Measurements from ENCODE around the gene NRXN2. TPM values are rescaled to one million over a fixed set of nuclear protein-coding genes. Genes with fewer than 3 reads are reported as not detected.
A peak's percentile ranks its signal among the peaks of the same experiment; 100 is the strongest.

Gene NRXN2
- total and polyA plus RNA-seq, 2 of the 13 experiments (the other 11 are each of a cell fraction or from before 2014, with no cell fraction given), result not detected

GRCh38 chr11:64765851-64766665, 43.1 kb upstream of the NRXN2 start (continued):
- TF ChIP-seq ZNF276 (CRISPR knock-in tag; IDR thresholded peaks at IDR 0.05; ENCODE audit: low read depth) (no peak), POLR2A (IDR thresholded peaks at IDR 0.05; ENCODE audit: insufficient read depth in 1 of 2, low read depth in 2 of 2, low read length in 2 of 2) (peak; percentile 41 to 42; a peak in 2 of 4 replicates), RBFOX2 (IDR thresholded peaks at IDR 0.05; ENCODE audit: low read depth, low read length) (peak; percentile 75), AGO2 (optimal IDR thresholded peaks at IDR 0.05; ENCODE audit: low read depth, low read length) (peak; percentile 76), NR2F1 (CRISPR knock-in tag; IDR thresholded peaks at IDR 0.05) (no peak)
- TF ChIP-seq, protein P1, sequence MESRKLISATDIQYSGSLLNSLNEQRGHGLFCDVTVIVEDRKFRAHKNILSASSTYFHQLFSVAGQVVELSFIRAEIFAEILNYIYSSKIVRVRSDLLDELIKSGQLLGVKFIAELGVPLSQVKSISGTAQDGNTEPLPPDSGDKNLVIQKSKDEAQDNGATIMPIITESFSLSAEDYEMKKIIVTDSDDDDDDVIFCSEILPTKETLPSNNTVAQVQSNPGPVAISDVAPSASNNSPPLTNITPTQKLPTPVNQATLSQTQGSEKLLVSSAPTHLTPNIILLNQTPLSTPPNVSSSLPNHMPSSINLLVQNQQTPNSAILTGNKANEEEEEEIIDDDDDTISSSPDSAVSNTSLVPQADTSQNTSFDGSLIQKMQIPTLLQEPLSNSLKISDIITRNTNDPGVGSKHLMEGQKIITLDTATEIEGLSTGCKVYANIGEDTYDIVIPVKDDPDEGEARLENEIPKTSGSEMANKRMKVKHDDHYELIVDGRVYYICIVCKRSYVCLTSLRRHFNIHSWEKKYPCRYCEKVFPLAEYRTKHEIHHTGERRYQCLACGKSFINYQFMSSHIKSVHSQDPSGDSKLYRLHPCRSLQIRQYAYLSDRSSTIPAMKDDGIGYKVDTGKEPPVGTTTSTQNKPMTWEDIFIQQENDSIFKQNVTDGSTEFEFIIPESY (CRISPR knock-in tag; IDR thresholded peaks at IDR 0.05), result peak; percentile 81

GRCh38 chr11:64765291-64765850, 42.4 kb upstream of the NRXN2 start:
- H3K36me3 ChIP-seq (replicated peaks in 1 of 2; ENCODE audit: control insufficient read depth in 1 of 2, insufficient read depth in 2 of 2, low read length in 2 of 2), result peaks cover 47 to 69% of the 10 kb centered on the region in 2 experiments
- no peaks in the 10 kb centered on the region for H3K9me3 ChIP-seq (ENCODE audit: low read length)
- FAIRE-seq (no peak), ATAC-seq (no peak), DNase-seq (ENCODE audit: low spot score) (no peak)
- no peak overlapping the region for H3K27ac ChIP-seq (ENCODE audit: extremely low read length, insufficient read depth, low read length)
- POLR2A ChIA-PET, result interaction anchor here (0.7 to 3.8 kb wide), 4 partner anchors 9 to 714 kb away, joined by 3 to 23 read pairs (median 3); partner anchors contain the start of gene SF1
- in situ Hi-C loops (cut with HindIII; ENCODE audit: extremely low pct_ligation_motif_present, low pct_unique_long_range_greater_than_20kb), result no loop called here
- peaks cover 4% of the 10 kb centered on the region for H3K79me2 ChIP-seq (ENCODE audit: insufficient read depth, low read length)
- BruUV-seq (replicated peaks), result no TSS peak
- H3K4me3 ChIP-seq (replicated peaks in 1 of 3; ENCODE audit: insufficient read depth in 1 of 3, low read depth in 2 of 3, low read length in 3 of 3), result no peak overlapping the region
- WGBS (ENCODE audit: low lambda C conversion rate), result 97% methylated on average over 30 of the region's 30 CpGs
- no peak overlapping the region for H2AFZ ChIP-seq (ENCODE audit: low read length)
- CTCF ChIA-PET (ENCODE audit: low intra/inter-chr PET ratio, low total read pairs), result no interaction called here
- H4K20me1 ChIP-seq (ENCODE audit: insufficient read depth, low read length), result peaks cover 73% of the 10 kb centered on the region
- no peak overlapping the region for H3K4me2 ChIP-seq (ENCODE audit: low read depth, low read length)
- no peak overlapping the region for H3K9ac ChIP-seq (ENCODE audit: insufficient read depth, low read depth, low read length)
- no peaks in the 10 kb centered on the region for H3K27me3 ChIP-seq (ENCODE audit: control insufficient read depth in 1 of 2, insufficient read depth in 2 of 2, low read length in 2 of 2)
- H3K4me1 ChIP-seq (ENCODE audit: insufficient read depth, low read length), result peaks cover 6% of the 10 kb centered on the region
- intact Hi-C loops (cut with micrococcal nuclease; ENCODE audit: unreplicated experiment), result no loop called here
- peak; percentile 28; the same call in 1 of the 2 replicates for TF ChIP-seq POLR2G (IDR thresholded peaks at IDR 0.05; ENCODE audit: low read depth, low read length)
- peak; percentile 67 for TF ChIP-seq PRPF4 (IDR thresholded peaks at IDR 0.05; ENCODE audit: low read depth, low read length, poor library complexity, severe bottlenecking)
- no peak for TF ChIP-seq ARHGAP35 (CRISPR knock-in tag; IDR thresholded peaks at IDR 0.05; ENCODE audit: borderline replicate concordance)
- TF ChIP-seq ZBTB38 (CRISPR knock-in tag; IDR thresholded peaks at IDR 0.05), result peak; percentile 47; the same call in 1 of the 2 replicates
- no peak for TF ChIP-seq ZNF792 (CRISPR knock-in tag; IDR thresholded peaks at IDR 0.05)
- TF ChIP-seq ZFP41 (CRISPR knock-in tag; IDR thresholded peaks at IDR 0.05; ENCODE audit: borderline replicate concordance), result no peak
- TF ChIP-seq ZNF354B (CRISPR knock-in tag; IDR thresholded peaks at IDR 0.05), result no peak
- TF ChIP-seq ZNF768 (CRISPR knock-in tag; IDR thresholded peaks at IDR 0.05), result peak; percentile 19; the same call in 1 of the 2 replicates
- no peak for TF ChIP-seq RXRB (CRISPR knock-in tag; IDR thresholded peaks at IDR 0.05; ENCODE audit: borderline replicate concordance)
- TF ChIP-seq RBM22 (optimal IDR thresholded peaks at IDR 0.05; ENCODE audit: low read length), result peak; percentile 82
- no peak for TF ChIP-seq XBP1 (CRISPR knock-in tag; IDR thresholded peaks at IDR 0.05)
- no peak for TF ChIP-seq TOE1 (CRISPR knock-in tag; IDR thresholded peaks at IDR 0.05)
- TF ChIP-seq AGO2 (optimal IDR thresholded peaks at IDR 0.05; ENCODE audit: low read depth, low read length), result peak; percentile 95
- TF ChIP-seq RBFOX2 (IDR thresholded peaks at IDR 0.05; ENCODE audit: low read depth, low read length), result peak; percentile 64
